ENCODE results near the gene MAMLD1. TPM values are rescaled to one million over a fixed set of nuclear protein-coding genes. Genes with fewer than 3 reads are reported as not detected.

The MAMLD1 gene
- total RNA-seq, 5 donors from 2014 or later (not counting 1 experiment from before 2014, with no cell fraction given): 0.92 to 2.1 (median 1.6) TPM

- Histone ChIP-seq H3K4me1 (ENCODE audit: control insufficient read depth in 1 of 2, extremely low read depth in 1 of 2, insufficient read depth in 2 of 2, low read length in 2 of 2) (peaks cover 0 to 42% of the 10 kb centered on the region in 2 experiments), H3K36me3 (ENCODE audit: control insufficient read depth in 2 of 2, extremely low read depth in 1 of 2, insufficient read depth in 1 of 2, low read length in 1 of 2) (no peaks in the 10 kb centered on the region), H3K4me3 (ENCODE audit: control insufficient read depth in 1 of 2, extremely low read depth in 1 of 2, low read length in 1 of 2) (peak overlapping the region; percentile 58 to 71), H3K27ac (ENCODE audit: low read length) (no peak overlapping the region), H3K9me3 (no peaks in the 10 kb centered on the region), H3K27me3 (replicated peaks in 1 of 2; ENCODE audit: control insufficient read depth in 2 of 2, extremely low read depth in 1 of 2, insufficient read depth in 2 of 2, low read length in 1 of 2) (peaks cover 0 to 35% of the 10 kb centered on the region in 2 experiments)
- Mint-ChIP-seq H3K4me3 (peak overlapping the region; percentile 76 to 82 (median 81)), H3K27me3 (peaks cover 14 to 22% of the 10 kb centered on the region in 2 donors), H3K36me3 (no peaks in the 10 kb centered on the region), H3K27ac (no peak overlapping the region), H3K4me1 (peaks cover 12 to 29% (median 21%) of the 10 kb centered on the region in 3 donors), H3K9me3 (no peaks in the 10 kb centered on the region)
- POLR2A ChIA-PET: no interaction called here
- ATAC-seq (replicated peaks in 1 of 4): peak in 1 of 4 experiments; percentile 21
- 6% methylated on average over 18 of the region's 43 CpGs for WGBS (ENCODE audit: insufficient coverage)
- peak in 7 of 35 experiments; percentile 5 to 46 (median 16) for DNase-seq
- CTCF ChIA-PET: no interaction called here
These were observed 1.9 kb upstream of the MAMLD1 start for GRCh38 chrX:150361070-150361776.

GRCh38 chrX:150361777-150362351 is 1.3 kb upstream of the MAMLD1 start:
- Histone ChIP-seq H3K27me3 (replicated peaks in 1 of 2; ENCODE audit: control insufficient read depth in 2 of 2, extremely low read depth in 1 of 2, insufficient read depth in 2 of 2, low read length in 1 of 2) (peaks cover 0 to 35% of the 10 kb centered on the region in 2 experiments), H3K4me3 (ENCODE audit: control insufficient read depth in 1 of 2, extremely low read depth in 1 of 2, low read length in 1 of 2) (peak overlapping the region; percentile 58 to 71), H3K4me1 (ENCODE audit: control insufficient read depth in 1 of 2, extremely low read depth in 1 of 2, insufficient read depth in 2 of 2, low read length in 2 of 2) (peaks cover 0 to 44% of the 10 kb centered on the region in 2 experiments), H3K9me3 (no peaks in the 10 kb centered on the region), H3K27ac (ENCODE audit: low read length) (no peak overlapping the region), H3K36me3 (ENCODE audit: control insufficient read depth in 2 of 2, extremely low read depth in 1 of 2, insufficient read depth in 1 of 2, low read length in 1 of 2) (no peaks in the 10 kb centered on the region)
- ATAC-seq (replicated peaks in 1 of 4) (no peak), DNase-seq (peak in 8 of 35 experiments; percentile 6 to 38 (median 9))
- POLR2A ChIA-PET: no interaction called here
- peaks cover 17 to 23% of the 10 kb centered on the region in 2 donors for H3K27me3 Mint-ChIP-seq
- CTCF ChIA-PET: no interaction called here
- no CpG with 5 or more reads among the region's 37 CpGs for WGBS (ENCODE audit: insufficient coverage)
- H3K27ac Mint-ChIP-seq: no peak overlapping the region
- H3K4me1 Mint-ChIP-seq: peaks cover 18 to 36% (median 28%) of the 10 kb centered on the region in 3 donors
- H3K36me3 Mint-ChIP-seq: no peaks in the 10 kb centered on the region
- H3K9me3 Mint-ChIP-seq: no peaks in the 10 kb centered on the region
- peak overlapping the region; percentile 76 to 82 (median 81) for H3K4me3 Mint-ChIP-seq

GRCh38 chrX:150363561-150364346 is 637 bp downstream of the MAMLD1 start:
- Histone ChIP-seq H3K27ac (ENCODE audit: low read length) (no peak overlapping the region), H3K4me1 (ENCODE audit: control insufficient read depth in 1 of 2, extremely low read depth in 1 of 2, insufficient read depth in 2 of 2, low read length in 2 of 2) (peaks cover 0 to 44% of the 10 kb centered on the region in 2 experiments), H3K27me3 (replicated peaks in 1 of 2; ENCODE audit: control insufficient read depth in 2 of 2, extremely low read depth in 1 of 2, insufficient read depth in 2 of 2, low read length in 1 of 2) (peaks cover 0 to 35% of the 10 kb centered on the region in 2 experiments), H3K4me3 (ENCODE audit: control insufficient read depth in 1 of 2, extremely low read depth in 1 of 2, low read length in 1 of 2) (peak overlapping the region; percentile 50 to 71), H3K9me3 (no peaks in the 10 kb centered on the region), H3K36me3 (ENCODE audit: control insufficient read depth in 2 of 2, extremely low read depth in 1 of 2, insufficient read depth in 1 of 2, low read length in 1 of 2) (no peaks in the 10 kb centered on the region)
- Mint-ChIP-seq H3K4me3 (peak overlapping the region; percentile 70 to 81 (median 73)), H3K36me3 (no peaks in the 10 kb centered on the region), H3K27ac (no peak overlapping the region), H3K9me3 (no peaks in the 10 kb centered on the region), H3K27me3 (peaks cover 17 to 24% of the 10 kb centered on the region in 2 donors), H3K4me1 (peaks cover 20 to 37% (median 30%) of the 10 kb centered on the region in 3 donors)
- peak in 5 of 35 experiments; percentile 1 to 28 (median 13) for DNase-seq
- no peak for ATAC-seq (replicated peaks in 1 of 4)
- ChIA-PET CTCF (interaction anchor here in 1 of 2 donors (0.8 kb wide), 1 partner anchor 424 kb away, joined by 3 read pairs; no protein-coding TSS in a partner anchor), POLR2A (no interaction called here)
- WGBS (ENCODE audit: insufficient coverage): under 1% methylated on average over 43 of the region's 67 CpGs

GRCh38 chrX:150364347-150365050 is 1.4 kb downstream of the MAMLD1 start:
- DNase-seq (peak in 8 of 35 experiments; percentile 9 to 35 (median 16)), ATAC-seq (replicated peaks in 1 of 4) (no peak)
- Histone ChIP-seq H3K27ac (ENCODE audit: low read length) (no peak overlapping the region), H3K27me3 (replicated peaks in 1 of 2; ENCODE audit: control insufficient read depth in 2 of 2, extremely low read depth in 1 of 2, insufficient read depth in 2 of 2, low read length in 1 of 2) (peaks cover 0 to 35% of the 10 kb centered on the region in 2 experiments), H3K4me1 (ENCODE audit: control insufficient read depth in 1 of 2, extremely low read depth in 1 of 2, insufficient read depth in 2 of 2, low read length in 2 of 2) (peaks cover 0 to 44% of the 10 kb centered on the region in 2 experiments), H3K36me3 (ENCODE audit: control insufficient read depth in 2 of 2, extremely low read depth in 1 of 2, insufficient read depth in 1 of 2, low read length in 1 of 2) (no peaks in the 10 kb centered on the region), H3K4me3 (ENCODE audit: control insufficient read depth in 1 of 2, extremely low read depth in 1 of 2, low read length in 1 of 2) (peak overlapping the region; percentile 50 to 71), H3K9me3 (no peaks in the 10 kb centered on the region)
- ChIA-PET CTCF (interaction anchor here in 1 of 2 donors (0.8 kb wide), 1 partner anchor 424 kb away, joined by 3 read pairs; no protein-coding TSS in a partner anchor), POLR2A (no interaction called here)
- Mint-ChIP-seq H3K4me3 (peak overlapping the region; percentile 70 to 81 (median 73)), H3K4me1 (peaks cover 20 to 37% (median 30%) of the 10 kb centered on the region in 3 donors), H3K36me3 (no peaks in the 10 kb centered on the region), H3K27ac (no peak overlapping the region), H3K27me3 (peaks cover 17 to 23% of the 10 kb centered on the region in 2 donors), H3K9me3 (no peaks in the 10 kb centered on the region)
- WGBS (ENCODE audit: insufficient coverage): 1% methylated on average over 44 of the region's 66 CpGs

GRCh38 chrX:150365051-150365989 is 2.2 kb downstream of the MAMLD1 start:
- DNase-seq (peak in 25 of 35 experiments; percentile 22 to 73 (median 44)), ATAC-seq (replicated peaks in 1 of 4) (peak; percentile 16 to 43 (median 30))
- Mint-ChIP-seq H3K4me1 (peaks cover 20 to 33% (median 28%) of the 10 kb centered on the region in 3 donors), H3K36me3 (no peaks in the 10 kb centered on the region), H3K27ac (no peak overlapping the region), H3K27me3 (peaks cover 12 to 15% of the 10 kb centered on the region in 2 donors), H3K9me3 (no peaks in the 10 kb centered on the region), H3K4me3 (peak overlapping the region; percentile 79 to 84 (median 83))
- H3K27ac ChIP-seq (ENCODE audit: low read length): no peak overlapping the region
- H3K4me1 ChIP-seq (ENCODE audit: control insufficient read depth in 1 of 2, extremely low read depth in 1 of 2, insufficient read depth in 2 of 2, low read length in 2 of 2): peaks cover 0 to 44% of the 10 kb centered on the region in 2 experiments
- peaks cover 0 to 35% of the 10 kb centered on the region in 2 experiments for H3K27me3 ChIP-seq (replicated peaks in 1 of 2; ENCODE audit: control insufficient read depth in 2 of 2, extremely low read depth in 1 of 2, insufficient read depth in 2 of 2, low read length in 1 of 2)
- under 1% methylated on average over 41 of the region's 75 CpGs for WGBS (ENCODE audit: insufficient coverage)
- CTCF ChIA-PET: interaction anchor here in 1 of 2 donors (0.8 kb wide), 1 partner anchor 425 kb away, joined by 3 read pairs; no protein-coding TSS in a partner anchor
- peak overlapping the region; percentile 53 to 66 for H3K4me3 ChIP-seq (ENCODE audit: control insufficient read depth in 1 of 2, extremely low read depth in 1 of 2, low read length in 1 of 2)
- H3K36me3 ChIP-seq (ENCODE audit: control insufficient read depth in 2 of 2, extremely low read depth in 1 of 2, insufficient read depth in 1 of 2, low read length in 1 of 2): no peaks in the 10 kb centered on the region
- no peaks in the 10 kb centered on the region for H3K9me3 ChIP-seq
- POLR2A ChIA-PET: no interaction called here

Data from T-cell (primary cell).